Brain microvascular endothelial cell (primary cell): ENCODE data around the gene DOCK9.

ENCODE experiments used
- DNase-seq: peaks from one replicate; pipeline ENCODE4 v3.0.0-alpha.2; 2020
- H3K27ac ChIP-seq: fragments of 250-450 bp; sonication (Bioruptor Pico); 2 replicates; pipeline ENCODE4 v1.5.1; 2020; ENCODE audit warnings: mild to moderate bottlenecking, moderate library complexity
- H3K27me3 ChIP-seq: fragments of 250-450 bp; sonication (Bioruptor Pico); replicated peaks from 2 replicates; pipeline ENCODE4 v1.5.1; 2020; ENCODE audit warnings: mild to moderate bottlenecking
- H3K36me3 ChIP-seq: fragments of 250-450 bp; sonication (Bioruptor Pico); replicated peaks from 2 replicates; pipeline ENCODE4 v1.5.1; 2020; ENCODE audit warnings: mild to moderate bottlenecking
- H3K4me3 ChIP-seq: 2 replicates; pipeline ENCODE4 v1.5.1; 2011; ENCODE audit warnings: low read depth, mild to moderate bottlenecking, control low read depth, low read length, moderate library complexity
- in situ Hi-C: cut with HindIII; loops from 2 replicates; pipeline ENCODE4 v1.10.0; 2017; ENCODE audit warnings: low sequenced_read_pairs, low pct_ligation_motif_present
- TF ChIP-seq, protein P1 (sequence below): IDR thresholded peaks from 2 replicates; pipeline ENCODE4 v1.5.1; 2011; ENCODE audit warnings: low read depth, mild to moderate bottlenecking, moderate library complexity, low read length, control low read depth, inconsistent platforms; ENCODE audit errors: missing control alignments

DOCK9 gene

GRCh38 chr13:98934243-98934642 is 43.6 kb downstream of the DOCK9 start:
- TF ChIP-seq, protein P1, sequence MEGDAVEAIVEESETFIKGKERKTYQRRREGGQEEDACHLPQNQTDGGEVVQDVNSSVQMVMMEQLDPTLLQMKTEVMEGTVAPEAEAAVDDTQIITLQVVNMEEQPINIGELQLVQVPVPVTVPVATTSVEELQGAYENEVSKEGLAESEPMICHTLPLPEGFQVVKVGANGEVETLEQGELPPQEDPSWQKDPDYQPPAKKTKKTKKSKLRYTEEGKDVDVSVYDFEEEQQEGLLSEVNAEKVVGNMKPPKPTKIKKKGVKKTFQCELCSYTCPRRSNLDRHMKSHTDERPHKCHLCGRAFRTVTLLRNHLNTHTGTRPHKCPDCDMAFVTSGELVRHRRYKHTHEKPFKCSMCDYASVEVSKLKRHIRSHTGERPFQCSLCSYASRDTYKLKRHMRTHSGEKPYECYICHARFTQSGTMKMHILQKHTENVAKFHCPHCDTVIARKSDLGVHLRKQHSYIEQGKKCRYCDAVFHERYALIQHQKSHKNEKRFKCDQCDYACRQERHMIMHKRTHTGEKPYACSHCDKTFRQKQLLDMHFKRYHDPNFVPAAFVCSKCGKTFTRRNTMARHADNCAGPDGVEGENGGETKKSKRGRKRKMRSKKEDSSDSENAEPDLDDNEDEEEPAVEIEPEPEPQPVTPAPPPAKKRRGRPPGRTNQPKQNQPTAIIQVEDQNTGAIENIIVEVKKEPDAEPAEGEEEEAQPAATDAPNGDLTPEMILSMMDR = no peak
- no peaks in the 10 kb centered on the region for H3K27me3 ChIP-seq
- H3K27ac ChIP-seq = no peak overlapping the region
- in situ Hi-C loops = no loop called here
- no peak for DNase-seq
- H3K36me3 ChIP-seq = no peaks in the 10 kb centered on the region
- H3K4me3 ChIP-seq = no peak overlapping the region

DNA sequence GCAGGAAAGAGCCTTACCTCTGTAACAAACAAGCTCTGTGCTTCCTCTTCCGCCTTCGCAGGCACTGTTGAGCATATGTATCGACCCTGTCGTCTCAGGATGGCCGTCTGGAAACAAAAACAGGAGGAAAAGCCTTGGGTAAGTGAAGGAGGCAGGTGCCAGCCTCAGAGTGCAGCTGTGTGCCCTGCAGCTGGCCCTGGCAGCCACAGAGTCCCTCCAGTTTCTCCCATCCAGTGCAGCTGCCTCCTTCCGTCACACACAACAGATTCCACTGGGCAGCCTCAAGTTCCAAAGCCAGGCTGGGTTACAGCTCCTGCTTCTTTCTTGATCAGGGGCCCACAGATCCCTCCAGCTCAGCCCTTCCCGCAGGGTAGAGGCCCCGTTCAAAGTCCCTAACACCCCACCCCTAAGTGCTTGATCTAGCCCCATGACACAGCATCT is 47.7 kb downstream of the DOCK9 start:
- Histone ChIP-seq H3K4me3 (no peak overlapping the region), H3K36me3 (no peaks in the 10 kb centered on the region), H3K27ac (no peak overlapping the region), H3K27me3 (no peaks in the 10 kb centered on the region)
- in situ Hi-C loops = no loop called here
- no peak for DNase-seq
- TF ChIP-seq, protein P1 = no peak

- Histone ChIP-seq H3K27me3 (no peaks in the 10 kb centered on the region), H3K36me3 (no peaks in the 10 kb centered on the region), H3K4me3 (no peak overlapping the region), H3K27ac (peak overlapping the region; percentile 11)
- TF ChIP-seq, protein P1 = no peak
- DNase-seq = peak; percentile 30
- in situ Hi-C loops = no loop called here
Observed at GRCh38 chr13:98927951-98928927, 49.6 kb downstream of the DOCK9 start.

DNA sequence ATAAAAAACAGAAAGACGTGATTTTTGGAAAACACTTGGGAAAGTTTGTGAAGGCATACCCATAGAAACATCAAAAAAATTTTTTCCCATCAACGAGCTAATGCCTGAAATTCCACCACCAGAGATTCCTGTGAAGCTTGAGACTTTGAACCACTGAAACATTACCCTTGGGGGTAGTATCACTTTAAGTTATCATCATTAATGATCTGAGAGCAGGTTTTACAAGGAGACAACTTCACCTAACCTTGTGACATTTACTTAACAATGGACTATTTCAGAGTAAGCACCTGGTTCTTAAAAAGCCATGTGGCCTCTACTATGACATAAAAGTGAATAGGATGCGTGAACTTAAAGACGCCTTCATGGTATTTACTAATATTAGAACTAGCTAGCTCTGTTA is 51.9 kb downstream of the DOCK9 start:
- no peak for DNase-seq
- Histone ChIP-seq H3K36me3 (no peaks in the 10 kb centered on the region), H3K27me3 (no peaks in the 10 kb centered on the region), H3K27ac (no peak overlapping the region), H3K4me3 (no peak overlapping the region)
- in situ Hi-C loops = no loop called here
- TF ChIP-seq, protein P1 = no peak

GRCh38 chr13:98923641-98924397 is 54.0 kb downstream of the DOCK9 start:
- TF ChIP-seq, protein P1 = no peak
- Histone ChIP-seq H3K27me3 (no peaks in the 10 kb centered on the region), H3K4me3 (no peak overlapping the region), H3K36me3 (no peaks in the 10 kb centered on the region), H3K27ac (no peak overlapping the region)
- no peak for DNase-seq
- in situ Hi-C loops = no loop called here
